ENCODE measurements around the gene ELOB.

Gene ELOB

GRCh38 chr16:2768403-2769089, 8.5 kb downstream of the ELOB start:
- no peak for DNase-seq (ENCODE audit: low read depth)

GRCh38 chr16:2767891-2768290, 9.2 kb downstream of the ELOB start:
- DNase-seq (ENCODE audit: low read depth): no peak

GRCh38 chr16:2767140-2767731, 9.8 kb downstream of the ELOB start:
- DNase-seq (ENCODE audit: low read depth): no peak

GRCh38 chr16:2766430-2767139, 10.5 kb downstream of the ELOB start:
- DNase-seq (ENCODE audit: low read depth): no peak

GRCh38 chr16:2765462-2766404, 11.3 kb downstream of the ELOB start:
- no peak for DNase-seq (ENCODE audit: low read depth)

GRCh38 chr16:2764718-2765117, 12.4 kb downstream of the ELOB start:
- no peak for DNase-seq (ENCODE audit: low read depth)

GRCh38 chr16:2763173-2763572, 13.9 kb downstream of the ELOB start:
- no peak for DNase-seq (ENCODE audit: low read depth)

GRCh38 chr16:2762711-2763110, 14.4 kb downstream of the ELOB start:
- no peak for DNase-seq (ENCODE audit: low read depth)

GRCh38 chr16:2761886-2762583, 15.0 kb downstream of the ELOB start:
- no peak for DNase-seq (ENCODE audit: low read depth)

- no peak for DNase-seq (ENCODE audit: low read depth)
Measured at GRCh38 chr16:2761472-2761871, 15.6 kb downstream of the ELOB start.

- DNase-seq (ENCODE audit: low read depth): no peak
Measured at GRCh38 chr16:2757344-2757743, 19.7 kb downstream of the ELOB start.

- no peak for DNase-seq (ENCODE audit: low read depth)
Measured at GRCh38 chr16:2756288-2757015, 20.6 kb downstream of the ELOB start.

- DNase-seq (ENCODE audit: low read depth): no peak
Measured at GRCh38 chr16:2755158-2755557, 21.9 kb downstream of the ELOB start.

GRCh38 chr16:2753733-2754020, 23.4 kb downstream of the ELOB start:
- no peak for DNase-seq (ENCODE audit: low read depth)

- peak; percentile 49 for DNase-seq (ENCODE audit: low read depth)
Measured at GRCh38 chr16:2752850-2753732, 24.0 kb downstream of the ELOB start.

- peak; percentile 92 for DNase-seq (ENCODE audit: low read depth)
Measured at GRCh38 chr16:2752035-2752849, 24.8 kb downstream of the ELOB start, which contains the start of gene SRRM2. Gene SRRM2, plus strand, starts transcription at chr16:2752638. Its CDS starts 3,727 bp downstream, at chr16:2756365.

- DNase-seq (ENCODE audit: low read depth): no peak
Measured at GRCh38 chr16:2751577-2752034, 25.5 kb downstream of the ELOB start.

GRCh38 chr16:2749936-2750335, 27.1 kb downstream of the ELOB start:
- no peak for DNase-seq (ENCODE audit: low read depth)

- DNase-seq (ENCODE audit: low read depth): no peak
Measured at GRCh38 chr16:2749476-2749875, 27.6 kb downstream of the ELOB start.

Data from stromal cell of bone marrow (primary cell).